GM19463 (cell line): ENCODE data around the gene RFNG.
A peak's percentile ranks its signal among the peaks of the same experiment; 100 is the strongest.
"Not testable (repeated sequence)": the region's sequence is repeated elsewhere in the genome, so short reads cannot be mapped to it uniquely, and the experiment has no call there.

Experiments used
- ATAC-seq: cut with Tn5 transposase; IDR thresholded peaks from one replicate; pipeline ENCODE4 v1.9.1; 2021; ENCODE audit warnings: mild to moderate bottlenecking, moderate library complexity; ENCODE audit not compliant: unreplicated experiment

Gene RFNG

GRCh38 chr17:82046903-82047302, 4.7 kb downstream of the RFNG start:
- ATAC-seq, result no peak

- ATAC-seq, result no peak
Measured at GRCh38 chr17:82045936-82046484, 5.6 kb downstream of the RFNG start.

DNA sequence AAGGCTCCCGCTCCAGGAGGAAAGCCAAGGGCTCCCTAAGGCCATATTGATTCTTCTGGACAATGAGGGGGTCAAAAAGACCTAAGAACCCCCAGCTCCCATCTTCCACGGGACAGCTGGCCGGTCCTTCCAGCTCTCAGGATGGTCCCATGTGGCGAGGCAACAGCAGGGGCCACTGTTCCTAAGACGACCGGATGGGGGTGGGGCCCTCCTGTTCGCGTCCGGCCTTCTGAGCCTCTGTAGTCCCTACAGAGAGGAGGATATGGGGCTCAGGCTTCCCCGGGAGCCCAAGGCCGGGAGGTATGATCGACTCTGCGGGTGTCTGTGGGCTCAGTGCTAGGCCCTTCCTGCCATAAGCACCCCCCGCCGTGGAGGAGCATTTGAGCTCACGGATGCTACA, 8.1 kb downstream of the RFNG start:
- ATAC-seq, result no peak

- no peak for ATAC-seq
Measured at GRCh38 chr17:82042649-82043048, 9.0 kb downstream of the RFNG start.

GRCh38 chr17:82041144-82041814, 10.3 kb downstream of the RFNG start:
- no peak for ATAC-seq

GRCh38 chr17:82039695-82040299, 11.8 kb downstream of the RFNG start:
- ATAC-seq, result no peak

DNA sequence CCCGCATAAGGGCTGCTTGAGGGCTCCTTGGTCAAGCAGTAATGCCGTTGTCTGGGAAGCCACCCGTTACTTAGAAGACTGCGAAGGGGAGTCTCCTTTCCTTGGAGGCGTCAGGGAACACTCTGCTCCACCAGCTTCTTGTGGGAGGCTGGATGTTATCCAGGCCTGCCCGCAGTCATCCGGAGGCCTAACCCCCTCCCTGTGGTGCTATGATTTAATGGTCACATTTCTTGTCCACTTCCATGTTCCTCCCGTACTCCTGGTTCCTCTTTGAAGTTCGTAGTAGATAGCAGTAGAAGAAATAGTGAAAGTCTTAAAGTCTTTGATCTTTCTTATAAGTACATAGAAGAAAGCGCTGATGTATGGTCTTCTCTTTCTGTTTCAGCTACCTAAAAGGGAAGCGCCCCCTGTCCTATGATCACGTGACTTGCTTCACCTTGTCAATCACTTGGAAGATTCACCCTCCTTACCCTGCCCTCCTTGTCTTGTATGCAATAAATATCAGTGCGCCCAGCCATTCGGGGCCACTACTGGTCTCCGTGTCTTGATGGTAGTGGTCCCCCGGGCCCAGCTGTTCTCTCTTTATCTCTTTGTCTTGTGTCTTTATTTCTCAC, 12.7 kb downstream of the RFNG start:
- ATAC-seq, result not testable (repeated sequence)

GRCh38 chr17:82037889-82038195, 13.8 kb downstream of the RFNG start:
- ATAC-seq, result no peak

DNA sequence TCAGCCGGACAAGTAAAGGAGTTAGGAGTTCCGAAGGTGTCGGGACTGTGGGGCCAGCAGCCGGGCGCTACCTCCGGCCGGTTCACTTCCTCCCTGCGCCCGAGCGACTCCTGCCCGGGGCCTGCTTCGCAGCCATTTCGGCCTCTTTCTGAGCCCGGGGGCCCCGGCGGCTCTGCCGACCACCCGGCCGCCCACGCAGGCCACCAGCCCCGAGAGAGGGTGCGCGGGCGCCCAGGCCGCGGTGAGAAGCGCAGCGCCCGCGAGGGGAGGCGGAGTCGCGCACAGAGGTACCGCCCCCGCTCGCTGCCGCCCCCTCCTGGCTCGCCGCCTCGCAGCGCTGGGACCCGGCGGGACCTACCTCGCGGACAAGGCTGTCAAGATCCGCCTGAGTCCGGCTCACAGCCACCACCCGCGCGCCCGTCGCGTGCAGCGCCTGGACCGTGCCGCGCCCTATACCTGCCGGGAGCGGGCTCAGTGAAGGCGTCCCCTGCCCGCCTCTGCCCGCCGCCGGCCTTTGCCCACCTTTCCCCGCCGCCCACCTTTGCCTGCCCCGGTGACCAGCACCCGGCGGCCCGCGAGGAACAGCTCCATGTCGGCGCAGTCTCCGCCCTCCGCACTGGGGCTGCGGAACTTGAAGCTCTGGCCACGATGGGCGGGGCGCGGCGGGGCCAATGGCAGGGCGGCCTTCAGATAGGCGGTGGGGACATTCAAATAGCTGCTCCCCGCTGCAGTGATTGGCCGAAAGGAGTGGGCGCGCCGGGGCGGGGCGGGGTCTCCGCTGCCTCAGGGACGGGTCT, 14.3 kb downstream of the RFNG start, which contains the start of gene DCXR:
TSS of gene DCXR (minus strand) at position 606 of the 797 bp plus-strand sequence. CDS start at position 591, 15 bp downstream.
- ATAC-seq, result peak; percentile 88

- no peak for ATAC-seq
Measured at GRCh38 chr17:82036634-82037091, 14.9 kb downstream of the RFNG start.

DNA sequence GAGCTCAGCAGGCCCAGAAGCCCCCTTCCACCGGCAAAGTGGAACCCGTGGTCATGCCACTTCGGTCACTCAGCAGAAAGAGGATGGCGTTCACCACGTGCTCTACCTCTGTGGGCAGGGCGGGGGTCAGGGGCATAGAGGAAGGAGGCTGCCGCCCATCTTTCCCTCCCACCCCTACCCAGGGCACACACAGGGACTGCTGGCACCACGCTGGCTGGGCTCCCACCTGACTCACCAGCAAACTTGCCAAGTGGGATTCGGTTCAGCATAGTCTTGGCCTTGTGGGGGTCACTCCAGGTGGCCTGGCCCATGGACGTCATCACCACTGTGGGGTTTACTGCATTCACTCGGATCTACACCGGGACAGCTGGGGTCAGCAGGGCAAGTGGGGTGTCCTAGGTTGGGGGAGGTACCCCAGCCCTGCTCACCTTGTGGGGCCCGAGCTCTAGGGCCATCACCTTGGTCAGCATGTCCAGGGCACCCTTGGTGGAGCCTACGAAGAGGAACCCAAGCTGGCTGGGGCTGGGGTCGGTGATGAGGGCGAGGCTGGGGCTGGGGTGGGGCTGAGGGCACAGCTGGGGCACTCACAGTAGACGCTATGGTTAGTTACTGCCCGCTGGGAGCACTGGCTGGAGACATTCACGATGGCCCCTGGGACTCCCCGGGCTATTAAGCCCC, 15.5 kb downstream of the RFNG start:
- no peak for ATAC-seq

- no peak for ATAC-seq
Measured at GRCh38 chr17:82035488-82035887, 16.1 kb downstream of the RFNG start.

- ATAC-seq, result no peak
Measured at GRCh38 chr17:82034371-82035011, 17.1 kb downstream of the RFNG start.

GRCh38 chr17:82033359-82034085, 18.1 kb downstream of the RFNG start:
- ATAC-seq, result no peak

DNA sequence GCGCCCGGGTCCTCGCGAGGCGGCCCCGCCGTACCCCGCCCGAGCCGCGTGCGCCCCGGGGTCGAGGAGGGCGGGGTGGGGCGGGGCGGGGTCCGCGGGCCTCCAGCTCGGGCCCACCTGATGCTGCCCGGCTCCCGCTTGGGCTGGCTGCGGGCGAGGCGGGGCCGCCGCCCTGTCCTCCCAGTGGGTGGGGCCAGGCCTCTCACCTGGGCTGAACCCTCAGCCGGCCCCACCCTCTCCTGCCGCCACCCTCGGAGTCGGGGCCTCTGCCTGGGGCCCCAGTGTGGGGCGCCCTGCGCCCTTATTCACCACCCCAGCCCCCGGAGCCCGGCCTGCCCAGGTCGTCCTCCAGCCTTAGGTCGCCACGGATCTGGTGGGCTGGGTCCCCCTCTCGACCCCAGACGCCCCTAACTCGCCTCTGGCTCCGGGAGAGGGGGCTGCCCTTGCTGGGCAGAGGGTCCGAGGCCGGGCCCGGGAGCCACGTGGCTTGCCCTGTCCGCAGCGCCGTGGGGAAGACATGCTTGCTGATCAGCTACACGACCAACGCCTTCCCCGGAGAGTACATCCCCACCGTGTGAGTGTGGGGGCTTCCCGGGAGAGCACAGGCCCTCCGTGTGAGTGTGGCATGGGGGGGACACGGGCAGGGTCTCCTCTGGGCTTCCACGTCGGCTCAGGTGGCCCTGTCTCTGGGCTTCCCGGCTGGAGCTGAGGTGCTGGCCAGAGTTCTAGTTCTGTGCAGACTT, 19.6 kb downstream of the RFNG start:
- no peak for ATAC-seq

DNA sequence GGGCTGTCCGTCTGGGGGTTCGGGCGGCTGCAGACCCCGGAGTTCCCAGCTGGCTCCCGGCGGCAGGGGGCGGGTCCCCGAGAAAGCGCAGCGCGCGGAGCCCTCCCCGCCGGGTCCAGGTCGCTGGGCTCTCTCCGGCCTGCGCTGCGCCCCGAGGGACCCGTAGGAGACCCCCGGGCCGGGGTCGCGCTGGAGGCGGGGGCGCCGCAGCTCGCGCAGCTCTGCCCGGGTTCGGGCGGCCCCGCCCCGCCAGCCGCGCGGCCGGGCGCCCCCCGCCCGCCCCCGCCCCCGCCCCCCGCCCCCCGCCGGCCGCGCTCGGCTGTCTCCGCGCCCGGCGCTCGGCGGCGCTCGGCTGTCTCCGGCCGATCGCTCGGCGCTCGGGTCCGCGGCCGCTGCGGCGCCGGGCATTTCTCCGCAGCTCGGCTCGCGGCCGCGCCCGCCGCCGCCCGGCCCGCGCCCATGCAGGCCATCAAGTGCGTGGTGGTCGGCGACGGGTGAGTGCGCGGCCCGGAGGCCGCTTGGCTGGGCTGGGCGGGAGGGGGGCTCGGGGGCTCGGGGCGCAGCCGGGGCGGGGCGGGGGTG, 20.2 kb downstream of the RFNG start, which contains the start of gene RAC3:
TSS of gene RAC3 (plus strand) at position 376 of the 582 bp plus-strand sequence. CDS start at position 460, 84 bp downstream.
- ATAC-seq, result no peak

- ATAC-seq, result no peak
Measured at GRCh38 chr17:82030470-82031302, 20.9 kb downstream of the RFNG start.
